ENCODE measurements around the gene CHRNA1.

Gene CHRNA1

DNA sequence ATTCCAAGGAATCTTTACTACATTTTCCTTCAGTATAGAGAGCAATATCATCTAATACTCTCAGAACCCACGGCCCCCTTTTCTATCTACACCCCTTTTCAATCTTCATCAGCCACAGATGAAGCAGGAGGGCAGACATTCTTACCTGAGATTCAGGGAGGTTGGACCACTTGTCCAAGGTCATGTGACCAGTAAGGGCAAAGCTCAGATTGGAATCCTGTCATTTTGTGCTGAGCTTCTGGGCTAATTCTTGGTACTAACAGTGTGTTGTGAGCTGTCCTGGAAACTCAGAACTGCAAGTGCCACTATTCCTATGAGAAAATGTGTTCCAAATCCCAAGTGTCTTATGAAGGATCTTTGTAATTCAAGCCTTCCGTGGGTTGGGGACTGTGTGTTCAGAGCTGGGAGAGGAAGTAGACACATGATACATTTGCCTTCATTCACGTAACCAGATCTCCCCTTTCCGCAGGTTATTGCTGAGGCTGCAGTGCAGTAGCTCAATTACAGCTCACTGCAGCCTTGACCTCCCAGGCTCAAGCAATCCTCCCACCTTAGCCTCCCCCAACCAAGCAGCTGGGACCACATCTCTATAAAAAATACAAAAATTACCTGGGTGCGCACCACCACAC lies 3.3 kb downstream of the CHRNA1 start:
- no peak for DNase-seq (ENCODE audit: low spot score)

DNA sequence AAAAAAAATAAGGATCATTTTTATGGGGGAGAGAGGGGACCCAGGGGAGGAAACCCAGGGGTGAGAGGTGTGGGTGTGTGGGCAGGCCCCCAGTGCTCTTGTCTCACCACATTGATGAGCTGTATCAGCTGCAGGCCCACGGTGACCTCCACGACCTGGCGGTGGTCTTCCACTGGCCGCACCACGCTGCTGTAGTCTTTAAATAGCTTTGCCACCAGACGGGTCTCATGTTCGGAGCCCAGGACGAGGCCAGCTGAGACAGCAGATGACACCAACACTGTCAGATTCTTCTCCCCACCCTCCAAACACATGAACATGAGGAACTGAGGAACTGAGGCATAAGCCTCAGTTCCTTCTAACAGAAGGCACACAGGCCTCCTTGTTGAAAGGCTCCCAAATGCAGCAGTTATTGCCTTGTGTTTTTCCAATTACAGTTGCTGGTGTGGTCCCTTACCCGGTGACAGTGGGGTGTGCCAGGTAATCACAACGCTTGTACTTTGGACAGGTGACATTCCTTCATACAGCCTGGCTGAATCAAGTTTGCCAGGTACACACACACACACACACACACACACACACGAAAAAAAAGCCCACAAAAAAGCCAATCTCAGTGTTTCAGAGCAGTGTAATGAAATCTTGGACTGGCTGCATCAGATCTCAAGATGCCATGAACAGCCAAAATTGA lies 4.7 kb downstream of the CHRNA1 start:
- DNase-seq (ENCODE audit: low spot score): no peak

DNA sequence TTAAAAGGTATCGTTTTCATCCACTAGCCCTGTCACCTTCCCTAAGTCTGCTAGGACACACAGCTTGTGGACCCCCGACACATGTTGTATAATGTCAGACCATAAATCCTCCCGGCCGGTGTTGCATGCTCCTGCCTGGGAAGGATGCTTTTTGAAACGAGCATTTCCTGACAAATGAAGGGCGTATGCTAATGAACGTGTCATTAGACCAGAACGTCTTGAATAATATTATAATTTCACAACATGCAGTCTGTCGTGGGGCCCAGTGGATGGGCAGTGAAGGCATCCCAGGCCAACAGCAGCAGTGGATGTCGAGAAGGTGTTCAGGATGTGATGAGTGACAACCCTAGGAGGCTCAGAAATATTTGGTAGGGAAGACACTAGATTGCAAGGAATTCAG lies 7.5 kb downstream of the CHRNA1 start:
- DNase-seq (ENCODE audit: low spot score): no peak

DNA sequence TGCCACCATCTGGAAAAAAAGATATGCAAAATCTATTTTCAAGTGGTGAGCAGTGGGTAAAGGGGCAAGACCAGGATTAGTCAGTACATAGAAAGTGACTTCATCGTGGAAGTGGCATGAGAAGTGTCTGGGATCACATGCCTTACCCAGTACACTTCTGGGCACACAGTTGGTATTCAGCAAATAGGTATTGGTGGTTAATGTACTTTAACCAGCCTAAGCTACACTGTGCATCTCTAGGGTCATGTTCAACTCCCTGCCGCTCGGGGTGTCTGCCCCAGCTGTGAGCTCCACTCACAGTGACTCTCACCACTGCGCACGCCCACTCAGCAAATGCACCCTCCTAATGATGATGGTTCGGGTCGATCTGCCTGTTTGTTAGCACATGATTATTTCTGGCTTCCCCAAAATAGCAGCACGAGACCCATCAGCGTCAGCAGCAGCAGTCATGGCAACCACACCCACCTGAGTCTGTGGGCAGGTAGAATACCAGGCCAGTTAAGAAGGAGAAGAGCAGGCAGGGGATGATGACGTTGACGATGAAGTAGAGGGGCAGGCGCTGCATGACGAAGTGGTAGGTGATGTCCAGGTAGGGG lies 11.1 kb downstream of the CHRNA1 start:
- no peak for DNase-seq (ENCODE audit: low spot score)

DNA sequence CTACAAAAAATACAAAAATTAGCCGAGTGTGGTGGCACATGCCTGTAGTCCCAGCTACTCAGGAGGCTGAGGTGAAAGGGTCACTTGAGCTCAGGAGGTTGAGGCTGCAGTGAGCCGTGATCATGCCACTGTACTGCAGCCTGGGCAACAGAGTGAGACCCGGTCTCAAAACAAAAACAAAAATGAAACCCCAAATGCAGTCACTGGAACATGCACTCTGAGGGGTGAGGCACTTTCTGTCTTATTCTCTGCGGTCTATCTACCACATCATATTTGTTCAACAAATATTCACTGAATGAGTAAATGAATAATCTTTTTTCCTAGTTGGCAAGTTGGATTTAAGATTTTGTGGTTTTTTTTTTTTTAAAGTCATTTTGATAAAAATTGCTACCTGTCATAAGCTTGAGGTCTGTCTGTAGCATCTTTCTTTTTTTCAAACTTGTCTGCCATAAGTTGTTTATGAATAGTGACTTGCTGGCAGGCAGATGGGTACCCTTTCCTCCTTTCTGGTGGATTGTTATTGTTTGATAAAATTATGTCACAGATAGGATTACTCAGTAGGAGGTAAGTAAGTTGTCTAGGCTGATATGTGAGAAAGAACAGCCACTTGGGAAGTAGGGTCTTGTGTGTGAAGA lies 11.8 kb downstream of the CHRNA1 start:
- no peak for DNase-seq (ENCODE audit: low spot score)

DNA sequence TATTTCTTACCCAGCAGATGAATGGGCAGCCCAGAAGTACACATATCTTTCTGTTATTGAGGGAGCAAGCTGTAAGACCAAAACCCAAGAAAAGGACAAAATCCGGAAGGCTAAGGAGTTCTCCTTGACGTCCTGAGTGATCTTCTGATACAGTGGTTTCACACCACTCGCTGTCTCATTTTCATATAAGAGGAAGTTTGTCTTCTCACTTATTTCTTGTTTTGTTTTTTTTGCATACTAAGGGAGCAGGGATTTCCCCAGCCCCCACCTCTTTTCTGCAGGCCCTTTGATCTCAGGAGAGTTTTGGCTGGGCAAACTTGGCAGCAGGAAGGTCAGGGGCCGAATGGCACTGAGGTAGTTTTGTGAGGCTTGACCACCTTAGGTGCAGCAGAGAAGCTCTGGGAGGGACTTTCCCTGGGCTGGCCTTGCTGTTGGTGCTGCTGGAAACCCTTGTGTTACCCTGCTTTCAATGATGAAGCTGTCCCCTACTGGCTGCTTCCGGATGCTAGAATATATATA lies 13.3 kb downstream of the CHRNA1 start:
- no peak for DNase-seq (ENCODE audit: low spot score)

DNA sequence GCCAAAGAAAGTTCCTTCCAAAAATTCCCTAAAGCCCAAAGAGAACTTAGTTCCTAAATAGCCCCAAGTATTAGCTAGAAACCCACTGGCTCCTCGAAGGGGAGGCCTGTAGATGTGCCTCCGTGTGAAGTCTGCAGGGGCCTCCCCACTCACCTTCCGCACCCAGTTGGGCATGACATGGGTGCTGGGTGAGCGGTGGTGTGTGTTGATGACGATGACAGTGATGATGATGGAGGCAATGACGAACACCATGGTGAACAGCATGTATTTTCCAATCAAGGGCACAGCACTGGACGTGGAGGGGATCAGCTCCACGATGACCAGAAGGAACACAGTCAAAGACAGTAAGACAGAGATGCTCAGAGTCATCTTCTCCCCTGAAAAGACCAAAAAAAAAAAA lies 14.5 kb downstream of the CHRNA1 start:
- no peak for DNase-seq (ENCODE audit: low spot score)

DNA sequence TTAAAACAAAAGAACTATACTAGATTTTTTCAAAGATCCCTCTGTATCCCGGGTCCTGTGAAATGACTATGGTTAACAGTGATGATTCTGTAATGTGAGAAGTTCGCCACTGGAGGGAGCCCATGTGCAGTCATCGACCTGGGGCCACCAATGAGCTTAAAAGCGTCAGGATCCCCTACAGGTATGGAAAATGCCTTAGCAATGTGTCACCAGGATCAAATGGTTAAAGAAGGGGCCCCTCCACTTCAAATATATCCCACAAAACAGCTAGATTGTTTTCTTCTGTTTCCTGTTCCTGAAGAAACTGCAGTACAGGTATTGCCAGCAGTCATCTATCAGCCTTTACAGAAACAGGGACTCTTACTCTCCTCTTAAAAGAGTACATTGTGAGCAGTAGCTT lies 15.3 kb downstream of the CHRNA1 start:
- DNase-seq (ENCODE audit: low spot score): peak; percentile 76

DNA sequence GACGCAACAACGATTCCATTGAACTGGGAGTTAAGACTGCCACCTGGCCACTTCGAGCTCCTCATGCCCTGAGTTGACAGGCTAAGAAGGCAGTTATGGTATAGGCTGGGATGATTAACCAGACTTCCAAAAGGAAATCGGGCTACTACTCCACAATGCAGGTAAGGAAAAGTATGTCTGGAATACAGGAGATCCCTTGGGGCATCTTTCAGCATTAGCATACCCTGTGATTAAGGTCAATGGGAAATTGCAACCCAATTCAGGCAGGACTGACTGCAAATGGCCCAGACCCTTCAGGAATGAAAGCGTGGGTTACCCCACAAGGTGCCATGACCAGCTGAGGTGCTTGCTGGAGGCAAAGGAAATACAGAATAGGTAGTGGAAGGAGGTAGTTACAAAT lies 19.1 kb downstream of the CHRNA1 start:
- DNase-seq (ENCODE audit: low spot score): no peak

DNA sequence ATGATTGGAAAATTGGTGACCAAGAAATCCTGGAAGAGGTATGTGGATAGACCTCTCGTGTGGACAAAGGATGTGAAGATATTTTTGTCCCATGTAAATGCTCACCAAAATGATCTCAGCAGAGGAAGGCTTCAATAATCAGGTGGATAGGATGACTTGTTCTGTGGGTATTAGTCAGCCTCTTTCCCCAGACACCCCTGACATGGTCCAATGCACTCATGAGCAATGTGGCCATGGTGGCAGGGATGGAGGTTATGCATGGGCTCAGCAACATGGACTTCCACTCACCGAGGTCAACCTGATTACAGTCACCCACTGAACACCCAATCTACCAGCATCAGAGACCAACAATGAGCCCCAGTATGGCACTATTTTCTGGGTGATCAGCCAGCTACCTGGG lies 20.2 kb downstream of the CHRNA1 start:
- DNase-seq (ENCODE audit: low spot score): no peak

DNA sequence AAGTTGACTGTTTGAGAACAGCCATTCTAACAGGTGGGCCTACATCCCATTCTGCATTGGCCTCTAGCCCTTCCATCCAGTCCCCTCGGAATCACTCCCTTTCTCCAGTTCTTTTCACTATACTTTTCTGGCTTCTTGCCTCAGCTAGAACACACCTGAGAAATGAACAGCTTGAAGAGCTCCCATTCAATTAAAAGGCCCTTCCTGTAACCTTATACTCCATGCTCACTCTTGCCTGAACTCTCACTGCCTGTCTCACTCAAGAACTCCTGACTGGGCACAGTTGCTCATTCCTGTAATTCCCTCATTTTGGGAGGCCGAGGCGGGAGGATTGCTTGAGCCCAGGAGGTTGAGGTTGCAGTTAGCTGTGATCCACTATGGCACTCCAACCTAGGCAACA lies 23.6 kb downstream of the CHRNA1 start:
- DNase-seq (ENCODE audit: low spot score): no peak

DNA sequence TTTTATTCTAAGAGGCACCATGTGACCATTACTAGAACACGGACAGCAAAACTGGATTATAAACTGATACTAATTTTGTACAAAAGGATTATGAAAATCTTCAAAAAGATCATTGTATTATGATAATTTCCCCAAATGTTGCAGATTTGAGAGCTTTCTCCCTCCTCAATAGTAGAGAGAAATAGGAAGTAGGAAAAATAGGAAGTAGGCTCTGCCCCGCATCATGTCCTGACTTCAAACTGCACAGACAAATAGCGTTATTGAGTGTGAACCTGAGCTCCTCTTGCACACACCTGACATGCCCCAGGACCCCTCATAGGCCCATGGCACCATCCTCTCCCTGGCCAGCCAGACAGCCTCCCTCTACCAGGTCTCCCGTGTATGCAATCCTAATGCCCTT lies 25.4 kb downstream of the CHRNA1 start:
- no peak for DNase-seq (ENCODE audit: low spot score)

DNA sequence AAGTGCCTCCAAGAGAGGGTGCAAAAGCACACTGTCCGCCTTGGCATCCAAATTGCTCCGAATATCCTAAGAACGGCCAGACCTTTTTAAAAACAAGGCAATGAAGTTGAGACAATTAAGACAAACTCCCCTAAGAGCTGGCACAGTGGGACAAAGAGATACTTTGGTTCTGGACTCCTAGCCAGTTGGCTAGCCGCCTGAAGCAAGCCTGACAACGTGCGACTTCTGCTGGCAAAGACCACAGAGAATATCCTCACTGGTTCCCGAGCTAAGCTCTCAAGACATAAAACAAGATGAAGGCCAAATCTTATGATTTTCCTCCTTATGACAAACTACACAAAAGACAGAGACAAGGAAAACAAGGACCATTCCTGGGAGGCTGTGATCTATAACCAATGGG lies 32.7 kb downstream of the CHRNA1 start:
- no peak for DNase-seq (ENCODE audit: low spot score)

DNA sequence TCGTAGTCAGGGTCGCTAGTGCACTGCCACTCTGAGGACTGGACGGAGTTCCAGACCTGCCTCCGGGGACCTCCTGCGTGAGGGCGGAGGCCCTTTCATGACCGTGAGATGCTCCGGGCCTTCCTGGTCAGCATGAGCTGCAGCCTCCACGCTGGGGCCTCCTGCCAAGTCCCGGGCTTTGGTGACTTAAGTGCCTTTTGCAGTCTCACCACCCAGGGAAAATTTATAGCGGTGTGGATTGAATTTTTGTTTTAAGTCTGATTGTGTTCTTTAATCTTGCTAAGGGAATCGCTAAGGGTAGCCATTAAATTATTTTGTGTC lies 33.6 kb downstream of the CHRNA1 start:
- DNase-seq (ENCODE audit: low spot score): no peak

DNA sequence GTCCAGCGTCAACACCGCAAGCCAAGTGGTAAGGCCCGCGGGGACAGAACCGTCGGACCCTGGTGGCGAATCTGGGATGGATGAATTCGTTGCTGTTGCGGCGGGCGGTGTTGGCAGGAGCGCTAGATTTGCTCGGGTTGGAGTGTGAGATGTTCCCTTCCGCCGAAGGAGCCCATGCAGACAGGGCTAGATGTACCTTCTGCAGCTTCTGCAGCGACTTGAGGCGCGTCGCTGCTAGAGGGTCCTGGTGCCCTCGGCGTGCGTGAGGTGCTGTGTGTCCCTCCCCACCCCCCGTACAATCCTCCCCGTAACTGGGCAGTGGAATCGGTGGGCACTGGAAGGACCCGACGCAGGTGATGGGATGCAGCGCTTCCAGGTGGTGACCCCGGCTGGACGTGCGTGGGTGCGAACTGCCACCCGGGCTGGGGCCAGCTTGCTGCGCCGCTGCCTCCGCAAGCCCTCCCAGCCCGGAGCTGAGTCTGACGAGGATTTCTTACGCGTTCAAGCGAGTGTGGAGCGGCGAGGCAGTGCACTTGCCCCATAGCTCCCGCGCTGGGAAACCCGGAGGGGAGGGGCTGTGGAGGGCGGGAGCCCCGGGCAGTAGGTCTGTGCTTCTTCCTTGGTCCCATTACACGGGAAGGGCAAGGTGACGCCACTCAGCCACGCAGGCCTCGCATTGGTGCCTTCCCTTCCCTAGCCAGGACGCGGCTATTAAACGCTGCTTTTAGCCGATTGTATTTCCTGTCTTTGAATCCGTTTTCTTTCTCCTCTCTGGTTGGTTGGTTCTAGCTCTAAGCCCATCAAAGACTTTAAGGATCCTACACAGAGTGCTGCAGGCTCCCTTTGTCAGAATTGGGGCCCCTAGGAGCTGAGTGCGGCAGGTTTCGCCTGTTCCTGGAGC lies 34.2 kb downstream of the CHRNA1 start:
- no peak for DNase-seq (ENCODE audit: low spot score)

DNA sequence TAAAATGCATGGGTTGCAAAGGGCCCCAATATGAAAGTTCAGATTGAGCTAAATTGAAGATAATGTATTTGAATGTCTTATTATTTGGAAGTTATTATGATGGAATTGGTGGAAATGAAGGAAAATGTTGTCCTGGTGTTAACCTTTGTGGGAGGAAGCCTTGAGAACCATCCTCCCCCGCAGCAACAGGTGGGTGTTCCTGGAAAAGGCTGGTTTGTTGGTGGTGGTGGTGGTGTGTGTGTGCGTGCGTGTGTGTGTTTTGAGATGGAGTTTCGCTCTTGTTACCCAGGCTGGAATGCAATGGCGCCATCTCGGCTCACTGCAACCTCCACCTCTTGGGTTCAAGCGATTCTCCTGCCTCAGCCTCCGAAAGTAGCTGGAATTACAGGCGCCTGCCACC lies 36.2 kb downstream of the CHRNA1 start:
- DNase-seq (ENCODE audit: low spot score): no peak

DNA sequence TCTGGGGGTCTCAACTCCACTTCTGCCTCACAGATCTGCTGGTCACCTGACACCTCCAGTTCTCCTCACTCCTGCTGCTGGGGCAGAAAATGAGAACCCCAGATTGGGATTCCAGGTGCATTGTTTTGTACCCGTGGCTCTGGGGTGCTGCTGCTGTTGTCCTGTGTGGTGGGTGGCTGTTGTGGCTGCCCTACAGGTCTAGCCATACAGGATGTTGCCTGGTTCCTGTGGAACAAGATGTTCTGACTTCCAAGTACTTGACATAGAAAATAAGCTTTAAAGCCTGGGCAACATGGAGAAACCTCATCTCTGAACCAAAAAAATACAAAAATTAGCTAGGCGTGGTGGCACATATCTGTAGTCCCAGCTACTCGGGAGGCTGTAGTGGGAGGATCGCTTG lies 38.1 kb downstream of the CHRNA1 start:
- no peak for DNase-seq (ENCODE audit: low spot score)

DNA sequence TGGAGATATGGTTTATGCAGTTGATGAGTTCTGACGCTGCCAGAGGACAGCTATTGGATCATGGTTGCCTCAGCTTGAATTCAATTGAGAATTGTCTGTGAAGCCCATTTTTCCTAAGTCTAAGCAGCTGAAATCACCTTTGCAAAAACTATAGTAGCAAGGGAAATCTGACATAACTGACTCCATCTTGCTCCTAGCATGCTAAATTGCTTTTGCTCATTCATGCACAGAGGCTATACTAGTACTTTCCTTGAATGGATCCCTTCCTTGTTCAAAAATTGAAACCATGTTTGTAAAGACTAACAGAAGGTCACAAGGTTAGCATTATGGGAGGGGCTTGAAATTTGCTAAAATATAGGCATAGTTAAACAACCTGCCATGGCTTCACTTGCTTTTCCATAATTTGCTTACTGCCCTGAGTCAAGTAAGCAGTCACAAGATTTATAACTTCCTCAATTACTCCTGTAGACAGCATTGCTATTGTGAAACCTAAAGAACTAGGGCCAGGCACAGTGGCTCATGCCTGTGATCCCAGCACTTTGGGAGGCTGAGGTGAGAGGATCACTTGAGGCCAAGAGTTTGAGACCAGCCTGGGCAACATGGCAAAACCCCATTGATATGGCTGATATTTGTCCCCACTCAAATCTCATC lies 41.2 kb downstream of the CHRNA1 start:
- DNase-seq (ENCODE audit: low spot score): no peak

DNA sequence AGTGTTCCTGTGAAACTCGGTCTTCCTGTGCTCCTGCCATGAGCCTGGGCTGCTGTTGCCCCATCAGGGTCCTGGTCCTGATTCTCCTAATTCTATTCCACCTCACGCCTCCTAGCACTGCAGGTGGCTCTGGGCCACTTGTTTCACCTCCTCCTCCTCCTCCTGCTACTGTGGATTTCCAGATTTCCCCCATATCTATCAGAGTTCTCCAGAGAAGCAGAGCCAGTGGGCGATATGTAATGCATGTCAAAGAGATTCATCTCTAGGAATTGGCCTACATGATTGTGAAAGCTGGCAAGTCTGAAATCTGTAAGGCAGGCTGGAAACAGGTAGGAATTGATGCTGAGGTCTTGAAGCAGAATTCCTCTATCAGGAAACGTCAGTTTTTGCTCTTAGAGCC lies 45.3 kb downstream of the CHRNA1 start:
- no peak for DNase-seq (ENCODE audit: low spot score)

DNA sequence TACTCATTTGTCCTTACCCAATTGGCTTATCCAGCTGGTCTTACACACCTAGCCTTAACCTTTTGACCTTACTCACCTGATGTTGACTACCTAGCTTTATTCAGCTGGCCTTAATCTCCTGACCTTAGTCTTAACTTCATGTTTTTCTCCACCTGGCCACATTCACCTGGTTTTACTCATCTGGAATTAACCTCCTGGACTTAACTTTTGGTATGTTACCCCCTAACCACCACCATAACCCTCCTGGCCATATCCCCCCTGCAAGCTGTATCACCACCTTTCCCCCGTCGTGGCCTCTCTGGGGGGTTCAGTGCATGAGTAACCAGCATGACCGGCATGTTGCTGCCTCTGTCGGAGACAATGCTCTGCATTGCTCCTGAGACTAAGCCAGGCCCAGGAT lies 45.7 kb downstream of the CHRNA1 start:
- no peak for DNase-seq (ENCODE audit: low spot score)

DNA sequence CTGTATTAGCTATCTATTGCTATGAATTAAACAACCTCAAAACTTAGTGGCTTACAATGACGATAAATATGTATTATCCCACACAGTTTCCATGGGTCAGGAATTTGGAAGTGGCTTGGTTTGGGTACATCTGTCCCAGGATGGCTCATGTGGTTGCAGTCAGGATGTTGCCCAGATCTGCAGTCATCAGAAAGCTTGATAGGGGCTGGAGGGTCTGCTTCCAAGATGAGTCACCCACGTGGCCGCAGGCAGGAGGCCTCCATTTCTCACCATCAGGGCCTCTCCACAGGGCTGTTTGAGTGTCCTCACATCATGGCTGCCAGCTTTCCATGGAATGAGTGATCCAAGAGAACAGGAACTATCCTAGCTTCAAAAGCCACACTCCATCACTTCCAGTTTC lies 46.4 kb downstream of the CHRNA1 start:
- no peak for DNase-seq (ENCODE audit: low spot score)

DNA sequence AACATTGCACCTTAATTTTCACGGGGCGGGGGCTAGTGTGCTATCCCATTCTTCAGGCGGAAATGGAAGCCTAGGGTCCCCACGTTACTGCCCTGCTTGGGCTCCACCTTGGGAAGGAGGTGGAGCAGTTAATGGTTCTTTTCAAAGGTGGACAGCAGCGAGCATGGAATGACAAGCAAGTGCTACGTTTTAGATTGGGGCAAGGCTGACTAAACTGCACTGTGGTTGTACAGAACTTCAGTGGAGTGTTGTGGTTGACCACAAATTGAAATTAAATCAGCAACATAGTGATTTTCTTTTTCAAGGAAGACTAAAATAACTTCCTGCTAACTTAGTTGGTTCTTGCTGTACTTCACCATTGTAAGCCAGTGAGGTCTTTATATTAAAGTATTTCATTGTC lies 47.0 kb downstream of the CHRNA1 start:
- no peak for DNase-seq (ENCODE audit: low spot score)

Data from cerebellar cortex (tissue), 1 donor.